Gastroesophageal sphincter (tissue), 3 donors: ENCODE results near the gene TMEM255A.

Experiments
- CTCF ChIP-seq, 4 experiments: fragments of 200-600 bp in 2 of 4; fragments of 450-650 bp in 2 of 4; sonication (generic) in 1 of 4; IDR thresholded peaks; one replicate each; pipeline ENCODE4 v1.5.1; 2017 to 2019; ENCODE audit warnings: antibody characterized with exemption in 4 of 4, mild to moderate bottlenecking in 2 of 4, moderate library complexity in 2 of 4
- POLR2A ChIP-seq, 2 donors: fragments of 450-650 bp; IDR thresholded peaks; one replicate each; pipeline ENCODE4 v1.6.1; 2017; ENCODE audit warnings: antibody characterized with exemption in 2 of 2, mild to moderate bottlenecking in 2 of 2, moderate library complexity in 1 of 2
- POLR2AphosphoS5 ChIP-seq: sonication (generic); formaldehyde crosslinking; IDR thresholded peaks from one replicate; pipeline ENCODE4 v1.6.1; 2017; ENCODE audit warnings: antibody characterized with exemption

GRCh38 chrX:120223374-120223773 lies 87.9 kb downstream of the TMEM255A start:
- TF ChIP-seq CTCF (IDR thresholded peaks at IDR 0.05) (no peak), POLR2A (IDR thresholded peaks at IDR 0.05) (no peak), POLR2AphosphoS5 (no peak)
